SK-N-DZ (cell line): ENCODE measurements around the gene DNAJC25.
A peak's percentile ranks its signal among the peaks of the same experiment; 100 is the strongest.
"Not testable (repeated sequence)": the region's sequence is repeated elsewhere in the genome, so short reads cannot be mapped to it uniquely, and the experiment has no call there.

Source experiments
- DNase-seq: peaks from one replicate; pipeline ENCODE4 v3.0.0-alpha.2; 2015; ENCODE audit warnings: low spot score

Gene DNAJC25

GRCh38 chr9:111663301-111663823, 32.2 kb downstream of the DNAJC25 start:
- DNase-seq = no peak

GRCh38 chr9:111668026-111668573, 37.0 kb downstream of the DNAJC25 start:
- no peak for DNase-seq

GRCh38 chr9:111668601-111669000, 37.5 kb downstream of the DNAJC25 start:
- DNase-seq = not testable (repeated sequence)

GRCh38 chr9:111674319-111674718, 43.2 kb downstream of the DNAJC25 start:
- no peak for DNase-seq

- no peak for DNase-seq
These were observed 45.0 kb downstream of the DNAJC25 start for GRCh38 chr9:111676116-111676515.

- DNase-seq = no peak
These were observed 47.2 kb downstream of the DNAJC25 start for GRCh38 chr9:111678293-111678692.

GRCh38 chr9:111679199-111679598, 48.1 kb downstream of the DNAJC25 start:
- no peak for DNase-seq

GRCh38 chr9:111683392-111683791, 52.3 kb downstream of the DNAJC25 start:
- no peak for DNase-seq

- peak; percentile 46 for DNase-seq
These were observed 60.7 kb downstream of the DNAJC25 start for GRCh38 chr9:111691672-111692329.

- no peak for DNase-seq
These were observed 65.7 kb downstream of the DNAJC25 start for GRCh38 chr9:111696796-111697195.

GRCh38 chr9:111700776-111701175, 69.6 kb downstream of the DNAJC25 start:
- DNase-seq = no peak
